NCI-H2029 treated with DMSO at 0.1 percent for 48 hours (cell line): Measurements from ENCODE around the gene PEDS1.
"Not testable (repeated sequence)": the region's sequence is repeated elsewhere in the genome, so short reads cannot be mapped to it uniquely, and the experiment has no call there.

Source experiments
- DNase-seq: peaks from one replicate; lab custom pipeline; 2025; lab: John Stamatoyannopoulos, UW

PEDS1 gene

DNA sequence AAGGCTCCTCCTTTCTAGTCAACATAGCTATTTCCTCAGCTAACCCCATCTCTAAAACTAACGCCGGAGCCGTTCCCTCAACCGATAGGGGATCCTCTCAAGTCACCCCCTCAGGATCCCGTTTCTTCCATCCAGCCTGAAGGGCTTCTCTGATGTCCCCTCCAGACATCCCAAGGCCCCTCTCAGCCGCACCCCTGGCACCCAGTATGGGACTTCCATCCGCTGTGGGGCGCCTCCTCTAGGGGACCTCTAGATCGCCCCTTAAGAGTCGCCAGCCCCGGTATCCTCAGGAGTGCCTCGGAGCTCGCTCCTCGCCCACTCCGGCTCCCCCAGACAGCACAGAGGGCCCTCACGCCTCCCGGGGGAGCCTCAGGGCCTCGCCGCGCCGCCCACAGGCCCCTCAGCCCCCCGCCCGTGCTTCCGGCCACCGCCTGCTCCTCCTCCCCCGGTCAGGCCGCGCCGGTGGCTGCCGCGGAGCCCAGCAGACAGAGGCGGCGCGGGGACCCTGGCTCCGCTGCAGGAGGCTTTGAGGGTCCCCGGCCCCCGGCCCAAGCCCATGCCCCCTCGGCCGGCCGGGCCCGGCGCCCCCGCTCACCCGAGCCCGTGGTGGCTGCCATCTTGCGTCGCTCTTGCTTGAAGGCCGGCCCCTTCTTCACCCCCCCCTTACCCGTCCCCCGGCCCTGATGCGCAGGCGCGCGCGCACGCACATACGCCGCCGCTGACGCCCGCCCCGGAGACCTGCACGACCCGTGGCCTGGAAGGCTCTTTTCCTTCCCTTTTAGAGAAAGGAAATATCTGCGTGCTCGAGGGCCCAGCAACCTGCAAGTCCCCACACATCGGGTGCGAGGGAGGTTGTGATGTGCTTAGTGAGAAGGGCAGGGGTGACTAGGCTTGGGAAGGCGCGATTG, 40.8 kb downstream of the PEDS1 start, which contains the start of gene UBE2V1:
UBE2V1 (minus strand) TSS at position 639 of the 908 bp plus-strand sequence; CDS start at position 617, 22 bp downstream.
- peak; percentile 48 for DNase-seq

DNA sequence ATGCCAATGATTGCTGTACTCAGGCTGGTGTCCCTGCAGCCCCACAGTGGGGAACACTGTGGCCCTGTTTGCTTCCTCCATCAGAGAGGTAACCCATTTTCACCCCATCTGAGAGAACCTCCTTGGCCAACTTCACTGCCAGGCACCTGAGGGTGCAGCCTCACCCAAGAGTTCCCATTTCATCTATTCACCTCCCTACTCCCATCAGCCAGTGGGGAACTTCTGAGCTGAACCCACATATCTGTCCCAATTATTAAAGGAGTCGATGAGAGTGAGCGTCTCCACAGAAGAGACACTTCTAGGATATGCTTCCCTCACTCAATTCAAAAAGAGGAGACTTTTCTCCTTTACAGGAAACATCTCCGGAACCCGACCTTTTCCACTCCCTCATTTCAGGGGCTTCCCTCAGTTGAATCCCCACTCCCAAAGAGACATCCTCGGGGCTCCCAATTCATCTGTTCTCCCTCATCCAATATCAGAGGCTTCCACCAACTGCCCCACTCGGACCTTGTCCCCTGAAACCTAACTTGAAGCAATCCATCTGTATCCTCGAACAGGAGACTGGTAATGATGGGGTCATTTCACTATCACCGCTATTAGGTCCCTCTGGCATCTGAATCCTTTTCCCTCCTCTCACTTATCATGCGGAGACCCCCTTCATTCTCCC, 41.6 kb downstream of the PEDS1 start:
- no peak for DNase-seq

DNA sequence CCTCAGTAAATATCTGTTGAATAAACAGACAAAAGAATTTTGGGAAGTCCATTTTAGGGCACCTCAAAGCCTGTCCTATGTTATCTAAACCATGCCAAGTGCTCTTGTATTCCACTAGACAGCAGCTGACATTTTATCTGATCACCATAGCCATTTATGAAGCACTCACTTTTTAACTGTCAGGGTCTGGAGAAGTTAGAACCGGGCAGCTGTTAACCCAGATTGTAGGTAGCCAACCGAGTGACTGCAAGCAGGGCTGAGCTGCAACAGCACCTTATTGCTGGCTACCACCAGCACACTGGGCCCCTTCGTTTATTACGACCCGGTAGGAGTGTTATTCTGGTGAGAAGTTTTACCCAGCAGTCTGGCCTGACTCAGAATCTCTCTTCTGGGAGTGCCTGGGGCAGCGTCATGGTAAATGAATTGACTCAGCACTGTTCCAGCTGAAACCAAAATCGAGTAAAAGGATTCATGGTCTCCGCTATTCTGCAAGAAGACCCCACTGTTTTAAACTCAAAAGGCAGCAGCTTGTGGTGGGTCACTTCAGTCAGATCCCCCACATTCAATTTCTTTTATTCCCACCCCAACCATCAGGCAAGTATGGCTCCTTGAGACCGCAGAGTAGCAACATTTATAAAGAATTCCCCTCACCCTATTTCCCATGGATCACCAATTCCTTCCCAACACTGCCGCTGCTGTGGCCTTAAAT, 42.2 kb downstream of the PEDS1 start:
- no peak for DNase-seq

DNA sequence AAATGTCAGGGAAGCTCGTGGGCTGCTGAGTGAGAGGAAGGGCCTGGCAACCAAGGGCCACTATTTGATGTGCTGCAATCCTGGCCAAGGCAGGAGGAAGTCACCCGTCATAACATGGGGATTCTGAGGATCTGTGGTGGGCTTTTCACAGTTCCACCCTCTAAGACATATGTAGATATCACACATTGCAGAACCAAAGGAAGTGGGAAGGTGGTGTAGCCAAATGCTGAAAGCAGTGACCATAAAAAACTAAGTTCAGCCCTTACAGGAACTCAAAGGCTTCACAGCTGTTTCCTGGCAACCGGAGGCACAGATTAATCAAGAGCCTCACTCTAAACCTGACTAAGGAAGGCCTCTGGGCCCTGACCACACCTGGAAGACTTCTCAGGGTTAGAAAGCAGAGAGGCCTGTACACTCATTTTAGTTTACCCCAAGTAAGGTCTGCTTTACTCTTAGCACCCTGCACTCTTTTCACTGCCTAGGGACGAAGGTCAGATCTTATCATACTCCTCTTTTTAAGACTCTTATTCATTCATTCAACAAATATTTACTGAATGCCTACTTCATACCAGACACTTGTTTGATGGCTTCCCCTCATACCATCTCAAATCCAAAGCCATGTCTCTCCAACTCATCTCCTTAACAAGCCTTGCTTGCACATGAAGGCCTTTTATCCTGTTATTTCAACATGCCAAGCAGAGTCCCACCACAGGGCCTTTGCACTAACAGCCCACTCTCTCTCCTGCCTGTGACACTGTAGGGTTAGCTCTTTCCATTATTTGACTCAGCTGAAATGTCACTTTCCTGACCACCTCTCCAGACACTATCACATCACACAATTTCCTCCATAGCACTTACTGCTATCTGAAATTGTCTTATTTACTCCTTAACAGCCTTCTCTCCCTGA, 43.1 kb downstream of the PEDS1 start:
- no peak for DNase-seq

DNA sequence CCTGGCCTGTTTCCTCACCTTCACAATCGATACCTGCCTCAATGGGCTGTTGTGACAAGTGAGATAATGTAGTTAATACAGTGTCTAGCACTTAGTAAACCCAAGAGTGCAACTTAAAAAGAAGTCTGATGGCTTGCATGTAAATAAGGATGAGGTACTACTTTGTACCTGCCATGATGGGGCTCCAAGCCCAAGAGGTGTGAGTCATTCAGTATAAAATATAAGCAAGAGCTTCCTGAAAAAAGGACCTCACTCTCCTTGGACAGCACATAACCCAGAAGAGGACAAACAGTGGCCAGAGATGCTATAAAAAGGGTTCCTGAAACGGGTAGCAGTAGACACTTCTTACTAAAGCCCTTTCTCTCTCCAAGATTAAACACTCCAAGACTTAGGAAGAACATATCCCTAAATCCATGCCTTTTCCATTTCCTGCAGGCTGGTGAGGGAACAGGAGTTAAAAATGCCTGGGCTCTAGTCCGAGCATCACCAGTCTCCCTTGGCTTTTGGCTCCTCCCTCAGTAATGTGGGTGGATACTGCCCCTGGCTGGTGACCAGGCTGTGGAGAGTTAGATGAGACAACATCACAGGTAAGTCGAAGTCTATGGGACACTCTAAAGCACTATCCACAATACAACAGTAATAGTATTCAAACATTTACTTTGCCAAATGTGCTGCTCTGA, 44.8 kb downstream of the PEDS1 start:
- DNase-seq = no peak

DNA sequence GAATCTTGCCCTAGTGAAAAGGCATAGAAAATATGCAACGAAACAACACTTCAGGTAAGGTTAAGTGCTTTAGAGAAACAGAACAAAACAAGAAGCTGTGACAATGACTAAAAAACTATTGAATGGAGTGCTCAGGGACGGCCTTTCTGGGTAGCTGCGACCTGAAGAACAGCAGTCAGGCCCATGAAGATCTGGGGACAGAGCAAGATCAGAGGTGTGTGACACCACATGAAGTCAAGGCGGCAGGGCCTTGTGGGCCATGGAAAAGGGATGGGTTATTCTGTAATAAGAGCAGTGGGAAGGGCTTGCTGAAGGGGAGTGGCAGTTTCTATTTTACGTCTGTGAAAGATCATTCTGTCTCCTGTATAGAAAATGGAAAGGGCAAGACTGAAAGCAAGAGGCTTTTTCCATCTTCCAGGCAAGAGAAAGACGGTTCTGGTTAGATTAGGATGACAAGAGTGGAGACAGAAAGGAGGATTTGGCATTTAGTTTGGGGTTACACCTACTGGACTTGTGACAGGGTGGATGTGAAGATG, 45.7 kb downstream of the PEDS1 start:
- DNase-seq = no peak

DNA sequence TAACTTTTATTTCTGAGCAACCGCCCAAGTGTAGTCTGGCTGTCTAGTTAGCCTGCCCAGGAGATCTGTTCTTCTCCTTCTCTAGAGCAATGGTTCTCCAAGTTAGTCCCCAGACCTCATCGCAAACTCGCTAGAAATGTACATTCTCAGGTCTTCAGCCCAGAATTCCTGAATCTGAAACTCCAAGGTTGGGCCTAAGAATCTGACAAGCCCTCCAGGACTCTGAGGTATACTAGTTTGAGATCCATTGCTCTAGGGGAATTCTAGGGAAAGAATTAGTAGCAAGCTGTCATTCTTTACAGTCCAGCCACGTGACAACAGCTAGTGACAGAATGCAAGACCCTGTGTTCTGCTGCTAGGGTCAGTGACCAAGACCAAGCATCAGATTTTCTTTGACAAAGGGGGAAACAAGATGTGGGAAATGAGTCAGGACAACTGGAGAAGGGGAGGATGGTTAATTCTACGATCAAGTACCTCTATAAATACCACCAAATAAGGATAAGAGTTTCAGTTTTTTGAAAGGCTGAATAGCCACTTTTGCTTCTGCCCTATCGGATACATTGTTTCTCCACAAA, 46.4 kb downstream of the PEDS1 start:
- DNase-seq = no peak

DNA sequence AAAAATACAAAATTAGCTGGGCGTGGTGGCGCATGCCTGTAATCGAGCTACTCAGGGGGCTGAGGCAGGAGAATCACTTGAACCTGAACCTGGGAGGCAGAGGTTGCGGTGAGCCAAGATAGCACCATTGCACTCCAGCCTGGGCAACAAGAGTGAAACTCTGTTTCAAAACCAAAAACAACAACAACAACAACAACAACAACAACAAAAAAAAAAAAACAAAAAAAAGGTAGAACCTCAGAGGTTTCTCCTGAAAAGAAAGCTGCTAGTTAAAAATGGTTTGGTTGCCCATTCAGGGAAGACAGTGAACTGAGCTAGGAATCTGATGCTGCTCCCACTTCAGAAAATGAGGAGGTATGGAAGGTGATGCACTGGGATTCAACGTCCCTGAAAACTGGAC, 46.9 kb downstream of the PEDS1 start:
- not testable (repeated sequence) for DNase-seq
